Vagina (tissue), 2 donors: Measurements from ENCODE around the gene MS4A13. TPM values are rescaled to one million over a fixed set of nuclear protein-coding genes. Genes with fewer than 3 reads are reported as not detected.
"Not testable (repeated sequence)": the region's sequence is repeated elsewhere in the genome, so short reads cannot be mapped to it uniquely, and the experiment has no call there.

Source experiments
- DNase-seq, 2 donors: peaks; one replicate each; pipeline ENCODE4 v3.0.0-alpha.2; 2017; ENCODE audit errors: extremely low spot score in 2 of 2
- H3K27ac ChIP-seq: fragments of 200-600 bp; sonication (generic); one replicate; pipeline ENCODE4 v1.5.1; 2019
- H3K27me3 ChIP-seq: fragments of 200-600 bp; sonication (generic); one replicate; pipeline ENCODE4 v1.5.1; 2019
- H3K36me3 ChIP-seq, 2 donors: fragments of 200-600 bp; sonication (generic); one replicate each; pipeline ENCODE4 v1.5.1; 2017 to 2019
- H3K4me1 ChIP-seq: fragments of 200-600 bp; sonication (generic); one replicate; pipeline ENCODE4 v1.5.1; 2019
- H3K4me3 ChIP-seq, 2 donors: fragments of 200-600 bp; sonication (generic); 1 replicate in 1 of 2; 2 replicates in 1 of 2; pipeline ENCODE4 v1.5.1; 2016 to 2019
- H3K9me3 ChIP-seq: fragments of 200-600 bp; sonication (generic); one replicate; pipeline ENCODE4 v1.5.1; 2019
- POLR2A ChIP-seq, 2 donors: fragments of 450-650 bp; IDR thresholded peaks; one replicate each; pipeline ENCODE4 v1.6.1; 2017; ENCODE audit warnings: antibody characterized with exemption in 2 of 2, mild to moderate bottlenecking in 2 of 2, moderate library complexity in 2 of 2
- POLR2AphosphoS5 ChIP-seq, 2 donors: sonication (generic); formaldehyde crosslinking; IDR thresholded peaks; one replicate each; pipeline ENCODE4 v1.9.0; 2017; ENCODE audit warnings: antibody characterized with exemption in 2 of 2, mild to moderate bottlenecking in 2 of 2, low read depth in 1 of 2; ENCODE audit not compliant: insufficient read depth in 1 of 2
- intact Hi-C: fragments of 100-400 bp; cut with DNase I; formaldehyde crosslinking; loops from one replicate; pipeline ENCODE4 v1.15.1; 2023
- total RNA-seq: library from RNA; depleted of rRNA; stranded (reverse); fragments of >200 nt; gene quantifications from one replicate; pipeline ENCODE4 v1.2.3, GENCODE V29; 2016
- TF ChIP-seq, protein P1 (sequence below), 3 experiments: fragments of 450-650 bp in 2 of 3; fragments of 200-600 bp in 1 of 3; sonication (generic) in 1 of 3; IDR thresholded peaks; one replicate each; pipeline ENCODE4 v1.5.1; 2017 to 2019; ENCODE audit warnings: antibody characterized with exemption in 3 of 3, mild to moderate bottlenecking in 2 of 3, moderate library complexity in 2 of 3

Gene MS4A13
- total RNA-seq, 1 donor from 2014 or later = not detected

- Histone ChIP-seq H3K9me3 (no peaks in the 10 kb centered on the region), H3K4me3 (no peak overlapping the region), H3K36me3 (no peaks in the 10 kb centered on the region), H3K27me3 (no peaks in the 10 kb centered on the region), H3K4me1 (no peaks in the 10 kb centered on the region), H3K27ac (no peak overlapping the region)
- TF ChIP-seq POLR2AphosphoS5 (IDR thresholded peaks at IDR 0.05; ENCODE audit: insufficient read depth in 1 of 2, low read depth in 1 of 2) (no peak), POLR2A (IDR thresholded peaks at IDR 0.05) (no peak)
- TF ChIP-seq, protein P1, sequence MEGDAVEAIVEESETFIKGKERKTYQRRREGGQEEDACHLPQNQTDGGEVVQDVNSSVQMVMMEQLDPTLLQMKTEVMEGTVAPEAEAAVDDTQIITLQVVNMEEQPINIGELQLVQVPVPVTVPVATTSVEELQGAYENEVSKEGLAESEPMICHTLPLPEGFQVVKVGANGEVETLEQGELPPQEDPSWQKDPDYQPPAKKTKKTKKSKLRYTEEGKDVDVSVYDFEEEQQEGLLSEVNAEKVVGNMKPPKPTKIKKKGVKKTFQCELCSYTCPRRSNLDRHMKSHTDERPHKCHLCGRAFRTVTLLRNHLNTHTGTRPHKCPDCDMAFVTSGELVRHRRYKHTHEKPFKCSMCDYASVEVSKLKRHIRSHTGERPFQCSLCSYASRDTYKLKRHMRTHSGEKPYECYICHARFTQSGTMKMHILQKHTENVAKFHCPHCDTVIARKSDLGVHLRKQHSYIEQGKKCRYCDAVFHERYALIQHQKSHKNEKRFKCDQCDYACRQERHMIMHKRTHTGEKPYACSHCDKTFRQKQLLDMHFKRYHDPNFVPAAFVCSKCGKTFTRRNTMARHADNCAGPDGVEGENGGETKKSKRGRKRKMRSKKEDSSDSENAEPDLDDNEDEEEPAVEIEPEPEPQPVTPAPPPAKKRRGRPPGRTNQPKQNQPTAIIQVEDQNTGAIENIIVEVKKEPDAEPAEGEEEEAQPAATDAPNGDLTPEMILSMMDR (IDR thresholded peaks at IDR 0.05) = no peak
- no peak for DNase-seq
- intact Hi-C loops = no loop called here
These were observed 2.5 kb upstream of the MS4A13 start for GRCh38 chr11:60512651-60513225.

DNA sequence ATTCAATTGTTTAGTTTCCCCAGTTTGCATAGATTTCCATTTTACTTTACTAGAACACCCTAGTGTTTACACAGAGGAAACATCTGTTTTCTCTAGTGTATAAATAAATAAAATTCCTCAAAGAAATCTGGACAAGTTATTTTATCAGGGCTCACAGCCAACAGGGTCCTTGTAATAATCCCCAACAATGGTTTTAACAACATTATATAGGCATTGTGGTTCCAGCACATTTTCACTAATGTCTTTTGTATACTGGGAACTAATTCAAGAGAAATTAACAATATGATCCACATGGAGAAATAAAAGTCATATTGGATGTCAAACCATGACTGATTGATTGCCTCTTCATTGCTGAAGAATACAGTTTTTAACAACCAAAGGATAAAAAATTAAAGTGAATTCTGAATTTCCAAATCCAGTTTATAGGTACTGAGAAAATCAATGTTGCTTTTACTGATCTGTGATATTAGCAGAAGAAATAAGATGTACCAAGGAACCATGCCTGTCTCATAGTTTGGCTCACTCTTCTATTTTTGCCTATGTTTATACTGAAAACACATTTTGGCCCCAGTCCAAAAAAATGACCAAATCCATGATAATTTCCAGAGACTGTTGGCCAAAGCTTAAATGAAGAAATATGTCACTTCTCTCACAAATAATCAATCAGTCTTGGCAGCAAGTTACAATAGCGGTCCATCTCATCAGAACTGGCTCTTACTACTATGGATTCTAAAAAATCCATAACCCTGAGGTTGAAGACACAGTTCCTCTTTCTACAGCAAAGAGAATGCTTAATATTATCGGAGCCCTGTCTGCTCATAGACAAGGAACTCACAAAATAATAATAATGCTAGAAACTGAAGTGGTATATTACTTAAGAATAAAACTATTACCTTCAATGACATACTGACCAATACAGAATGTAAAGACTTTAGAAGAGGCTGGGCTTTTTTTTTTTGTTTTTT is 1.4 kb upstream of the MS4A13 start:
- H3K27ac ChIP-seq = no peak overlapping the region
- no peak overlapping the region for H3K4me3 ChIP-seq
- intact Hi-C loops = no loop called here
- TF ChIP-seq POLR2AphosphoS5 (IDR thresholded peaks at IDR 0.05; ENCODE audit: insufficient read depth in 1 of 2, low read depth in 1 of 2) = no peak
- DNase-seq = no peak
- no peaks in the 10 kb centered on the region for H3K4me1 ChIP-seq
- H3K27me3 ChIP-seq = no peaks in the 10 kb centered on the region
- no peaks in the 10 kb centered on the region for H3K36me3 ChIP-seq
- H3K9me3 ChIP-seq = no peaks in the 10 kb centered on the region

DNA sequence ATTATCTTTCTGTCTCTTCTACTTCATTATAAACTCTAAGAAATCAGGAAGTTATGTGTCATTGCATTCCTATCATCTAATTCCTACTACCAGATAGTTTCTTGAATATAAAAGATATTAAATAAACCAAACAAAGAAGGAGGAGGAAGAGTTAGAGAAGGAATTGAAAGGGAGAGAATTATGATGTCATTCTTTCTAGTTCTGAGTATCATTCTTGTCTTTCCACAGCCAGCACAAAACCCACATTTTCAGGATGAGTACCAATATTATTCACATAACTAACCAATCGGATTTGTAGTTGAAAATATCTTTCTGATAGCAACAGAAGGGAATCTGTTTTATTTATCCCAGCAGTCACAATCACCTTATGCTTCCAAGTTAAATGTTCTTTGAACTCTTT is 13.3 kb downstream of the MS4A13 start:
- Histone ChIP-seq H3K27ac (no peak overlapping the region), H3K9me3 (no peaks in the 10 kb centered on the region), H3K36me3 (no peaks in the 10 kb centered on the region), H3K4me1 (no peaks in the 10 kb centered on the region), H3K4me3 (no peak overlapping the region), H3K27me3 (no peaks in the 10 kb centered on the region)
- intact Hi-C loops = no loop called here
- TF ChIP-seq POLR2AphosphoS5 (IDR thresholded peaks at IDR 0.05; ENCODE audit: insufficient read depth in 1 of 2, low read depth in 1 of 2) (no peak), POLR2A (IDR thresholded peaks at IDR 0.05) (no peak)
- TF ChIP-seq, protein P1 (IDR thresholded peaks at IDR 0.05) = no peak
- no peak for DNase-seq

DNA sequence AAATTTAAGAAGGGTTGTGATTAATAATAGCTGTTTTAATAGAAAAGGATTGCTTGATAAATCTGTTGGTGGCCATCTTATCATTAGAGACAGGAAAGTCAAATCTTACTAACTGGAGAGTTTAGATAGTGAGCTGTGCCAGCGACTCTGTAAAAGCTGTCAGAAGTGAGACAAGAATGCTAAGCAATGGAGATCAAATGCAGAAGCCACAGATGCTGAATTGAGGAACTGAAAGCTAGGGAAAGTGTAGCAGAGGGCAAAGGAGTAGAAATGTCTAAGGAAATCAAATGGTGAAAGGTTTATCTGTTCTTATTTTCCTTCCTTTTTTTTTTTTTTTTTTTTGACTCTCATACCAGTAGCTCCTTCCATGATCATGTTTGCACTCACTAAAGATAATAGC is 13.7 kb downstream of the MS4A13 start:
- no peaks in the 10 kb centered on the region for H3K36me3 ChIP-seq
- DNase-seq = no peak
- no peak for TF ChIP-seq POLR2AphosphoS5 (IDR thresholded peaks at IDR 0.05; ENCODE audit: insufficient read depth in 1 of 2, low read depth in 1 of 2)
- TF ChIP-seq POLR2A (IDR thresholded peaks at IDR 0.05) = no peak
- TF ChIP-seq, protein P1 (IDR thresholded peaks at IDR 0.05) = no peak
- no peak overlapping the region for H3K4me3 ChIP-seq
- H3K9me3 ChIP-seq = no peaks in the 10 kb centered on the region
- intact Hi-C loops = no loop called here
- H3K27ac ChIP-seq = no peak overlapping the region
- no peaks in the 10 kb centered on the region for H3K4me1 ChIP-seq
- no peaks in the 10 kb centered on the region for H3K27me3 ChIP-seq

DNA sequence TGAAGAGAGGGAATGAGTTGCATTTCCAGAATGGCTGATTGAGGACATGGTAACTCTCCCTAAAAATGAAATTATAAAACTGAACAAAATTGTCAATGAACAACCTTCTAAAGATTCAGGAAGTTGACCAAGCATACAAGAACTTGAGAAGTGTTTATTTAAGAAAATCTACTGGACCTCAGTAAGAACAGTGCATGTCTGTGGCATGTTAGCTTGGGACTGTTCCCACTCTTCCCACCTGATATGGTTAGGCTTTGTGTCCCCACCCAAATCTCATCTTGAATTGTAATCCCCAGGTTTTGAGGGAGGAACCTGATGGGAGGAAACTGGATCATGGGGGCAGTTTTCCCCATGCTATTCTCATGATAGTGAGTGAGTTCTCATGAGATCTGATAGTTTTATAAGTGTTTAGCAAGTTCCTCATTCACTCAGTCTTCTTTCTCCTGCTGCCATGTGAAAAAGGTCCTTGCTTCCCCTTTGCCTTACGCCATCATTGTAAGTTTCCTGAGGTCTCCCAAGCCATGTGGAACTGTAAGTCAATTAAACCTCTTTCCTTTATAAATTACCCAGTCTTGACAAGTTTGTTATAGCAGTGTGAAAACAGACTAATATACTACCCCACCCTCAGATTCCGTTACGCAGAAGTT is 15.4 kb downstream of the MS4A13 start:
- H3K9me3 ChIP-seq = no peaks in the 10 kb centered on the region
- H3K4me1 ChIP-seq = no peaks in the 10 kb centered on the region
- no peak overlapping the region for H3K27ac ChIP-seq
- no peak for TF ChIP-seq POLR2AphosphoS5 (IDR thresholded peaks at IDR 0.05; ENCODE audit: insufficient read depth in 1 of 2, low read depth in 1 of 2)
- no peak for TF ChIP-seq POLR2A (IDR thresholded peaks at IDR 0.05)
- TF ChIP-seq, protein P1 (IDR thresholded peaks at IDR 0.05) = no peak
- intact Hi-C loops = no loop called here
- H3K4me3 ChIP-seq = no peak overlapping the region
- no peak for DNase-seq
- no peaks in the 10 kb centered on the region for H3K27me3 ChIP-seq
- no peaks in the 10 kb centered on the region for H3K36me3 ChIP-seq

DNA sequence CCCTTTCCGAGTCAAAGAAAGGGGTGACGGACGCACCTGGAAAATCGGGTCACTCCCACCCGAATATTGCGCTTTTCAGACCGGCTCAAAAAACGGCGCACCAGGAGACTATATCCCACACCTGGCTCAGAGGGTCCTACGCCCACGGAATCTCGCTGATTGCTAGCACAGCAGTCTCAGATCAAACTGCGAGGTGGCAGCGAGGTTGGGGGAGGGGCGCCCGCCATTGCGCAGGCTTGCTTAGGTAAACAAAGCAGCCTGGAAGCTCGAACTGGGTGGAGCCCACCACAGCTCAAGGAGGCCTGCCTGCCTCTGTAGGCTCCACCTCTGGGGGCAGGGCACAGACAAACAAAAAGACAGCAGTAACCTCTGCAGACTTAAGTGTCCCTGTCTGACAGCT is 17.2 kb downstream of the MS4A13 start:
- H3K4me3 ChIP-seq, H3K27me3 ChIP-seq, H3K36me3 ChIP-seq, intact Hi-C loops, H3K4me1 ChIP-seq, DNase-seq, H3K9me3 ChIP-seq, H3K27ac ChIP-seq: not testable (repeated sequence)

DNA sequence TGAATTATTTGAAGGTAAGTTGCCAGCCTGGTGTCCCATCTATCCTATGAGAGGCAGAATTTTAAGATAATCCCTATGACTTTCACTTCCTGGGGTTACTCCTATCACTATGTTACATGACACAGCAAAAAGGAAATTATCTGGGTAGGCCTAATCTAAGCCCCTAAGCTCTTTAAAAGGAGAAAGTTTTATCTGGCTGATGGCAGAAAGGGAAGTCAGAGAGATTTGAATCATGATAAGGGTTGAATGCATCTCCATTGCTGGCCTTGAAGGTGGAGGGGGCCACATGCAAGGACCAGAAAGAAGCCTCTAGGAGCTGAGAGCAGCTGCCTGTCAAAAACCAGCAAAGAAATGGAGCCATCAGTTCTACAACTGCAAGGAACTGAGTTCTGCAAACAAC is 23.4 kb downstream of the MS4A13 start:
- H3K36me3 ChIP-seq, H3K4me3 ChIP-seq, H3K4me1 ChIP-seq, H3K27me3 ChIP-seq, H3K9me3 ChIP-seq, DNase-seq, H3K27ac ChIP-seq, intact Hi-C loops: not testable (repeated sequence)
